NT2/D1 (cell line): Measurements from ENCODE around the gene ZNF471.

Experiments
- YY1 ChIP-seq: IDR thresholded peaks from 2 replicates; pipeline ENCODE4 v1.6.1; 2011; ENCODE audit not compliant: insufficient read length, insufficient read depth
- ZNF274 ChIP-seq: IDR thresholded peaks from 2 replicates; pipeline ENCODE4 v1.6.1; 2011; ENCODE audit warnings: mild to moderate bottlenecking, low read depth, low read length

GRCh38 chr19:56562766-56563165, 55.1 kb downstream of the ZNF471 start:
- TF ChIP-seq YY1: no peak
- TF ChIP-seq ZNF274: no peak
